ENCODE results near the gene FAT3. TPM values are rescaled to one million over a fixed set of nuclear protein-coding genes. Genes with fewer than 3 reads are reported as not detected.
A peak's percentile ranks its signal among the peaks of the same experiment; 100 is the strongest.

FAT3 gene
- total and polyA plus RNA-seq, 2 donors (not counting 1 experiment from before 2014, with no cell fraction given): 3.9 to 5.9 TPM

GRCh38 chr11:92206441-92206840, 18.2 kb upstream of the FAT3 start:
- no peaks in the 10 kb centered on the region for H3K9me3 ChIP-seq (ENCODE audit: control insufficient read depth, insufficient read depth, low read depth, low read length)
- no peaks in the 10 kb centered on the region for H3K27me3 ChIP-seq (ENCODE audit: control insufficient read depth, insufficient read depth, low read length)
- no peak for TF ChIP-seq CTCF (conservative IDR thresholded peaks at IDR 0.05 in 1 of 2, IDR thresholded peaks at IDR 0.05 in 1 of 2; ENCODE audit: low read depth in 1 of 2, low read length in 2 of 2)
- no peak for TF ChIP-seq EZH2 (IDR thresholded peaks at IDR 0.05; ENCODE audit: low read length, missing control alignments)
- no peak overlapping the region for H3K27ac ChIP-seq (ENCODE audit: insufficient read depth, low read length)
- H2AFZ ChIP-seq (ENCODE audit: low read length): no peak overlapping the region
- no peaks in the 10 kb centered on the region for H4K20me1 ChIP-seq (ENCODE audit: control insufficient read depth, extremely low read depth, insufficient read depth, low read length)
- H3K4me1 ChIP-seq (ENCODE audit: control insufficient read depth, extremely low read depth, insufficient read depth, low read length): no peaks in the 10 kb centered on the region
- no peaks in the 10 kb centered on the region for H3K36me3 ChIP-seq (ENCODE audit: control insufficient read depth, insufficient read depth, low read length)
- no peak overlapping the region for H3K9ac ChIP-seq (ENCODE audit: insufficient read depth, low read length)
- no peak for DNase-seq (ENCODE audit: low read depth in 2 of 2)
- no peak overlapping the region for H3K4me3 ChIP-seq (replicated peaks in 1 of 4; ENCODE audit: control extremely low read depth in 1 of 4, insufficient read depth in 1 of 4, low read depth in 3 of 4, low read length in 4 of 4)
- no peak overlapping the region for H3K4me2 ChIP-seq (ENCODE audit: extremely low read depth, insufficient read depth, low read length)
- no peaks in the 10 kb centered on the region for H3K79me2 ChIP-seq (ENCODE audit: control insufficient read depth, insufficient read depth, low read length)

DNA sequence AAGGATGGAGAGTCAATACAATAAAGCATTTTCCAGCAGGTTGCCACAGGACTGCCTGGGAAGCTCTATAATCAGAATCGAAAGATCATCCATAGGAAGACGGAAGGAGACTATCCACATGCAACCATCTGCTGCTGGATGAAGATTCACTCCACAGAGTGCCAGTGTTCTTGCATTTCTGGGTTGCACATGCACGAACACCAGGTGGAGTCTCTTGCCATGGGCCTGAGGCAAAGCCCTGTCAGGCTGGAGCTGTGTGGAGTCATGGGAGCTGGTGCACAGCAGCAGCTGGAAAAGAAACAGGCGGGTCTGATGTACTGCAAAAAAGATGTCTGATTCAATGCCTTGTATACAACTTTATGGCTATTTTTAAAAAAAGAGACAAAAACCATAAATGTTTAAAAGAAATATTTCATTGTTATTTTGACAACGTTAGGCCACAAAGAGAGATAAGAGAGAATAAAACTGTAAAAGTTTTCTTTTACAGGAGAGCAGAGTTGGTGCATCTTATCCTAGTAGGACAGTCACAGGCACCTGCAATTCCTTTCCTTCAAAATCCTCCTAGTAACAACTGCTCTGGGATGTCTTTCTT, 12.9 kb upstream of the FAT3 start:
- Histone ChIP-seq H3K79me2 (ENCODE audit: control insufficient read depth, insufficient read depth, low read length) (no peaks in the 10 kb centered on the region), H4K20me1 (ENCODE audit: control insufficient read depth, extremely low read depth, insufficient read depth, low read length) (no peaks in the 10 kb centered on the region), H3K4me2 (ENCODE audit: extremely low read depth, insufficient read depth, low read length) (no peak overlapping the region), H3K4me3 (replicated peaks in 1 of 4; ENCODE audit: control extremely low read depth in 1 of 4, insufficient read depth in 1 of 4, low read depth in 3 of 4, low read length in 4 of 4) (no peak overlapping the region), H3K27ac (ENCODE audit: insufficient read depth, low read length) (no peak overlapping the region), H3K36me3 (ENCODE audit: control insufficient read depth, insufficient read depth, low read length) (no peaks in the 10 kb centered on the region), H3K27me3 (ENCODE audit: control insufficient read depth, insufficient read depth, low read length) (no peaks in the 10 kb centered on the region), H3K4me1 (ENCODE audit: control insufficient read depth, extremely low read depth, insufficient read depth, low read length) (no peaks in the 10 kb centered on the region), H3K9ac (ENCODE audit: insufficient read depth, low read length) (no peak overlapping the region), H2AFZ (ENCODE audit: low read length) (no peak overlapping the region), H3K9me3 (ENCODE audit: control insufficient read depth, insufficient read depth, low read depth, low read length) (no peaks in the 10 kb centered on the region)
- DNase-seq (ENCODE audit: low read depth in 2 of 2): peak; percentile 31 to 39
- TF ChIP-seq CTCF (conservative IDR thresholded peaks at IDR 0.05 in 1 of 2, IDR thresholded peaks at IDR 0.05 in 1 of 2; ENCODE audit: low read depth in 1 of 2, low read length in 2 of 2) (peak; percentile 28 to 44), EZH2 (IDR thresholded peaks at IDR 0.05; ENCODE audit: low read length, missing control alignments) (no peak)

- Histone ChIP-seq H3K27me3 (ENCODE audit: control insufficient read depth, insufficient read depth, low read length) (no peaks in the 10 kb centered on the region), H2AFZ (ENCODE audit: low read length) (no peak overlapping the region), H3K9ac (ENCODE audit: insufficient read depth, low read length) (no peak overlapping the region), H3K9me3 (ENCODE audit: control insufficient read depth, insufficient read depth, low read depth, low read length) (no peaks in the 10 kb centered on the region), H3K79me2 (ENCODE audit: control insufficient read depth, insufficient read depth, low read length) (no peaks in the 10 kb centered on the region), H3K36me3 (ENCODE audit: control insufficient read depth, insufficient read depth, low read length) (no peaks in the 10 kb centered on the region), H3K4me2 (ENCODE audit: extremely low read depth, insufficient read depth, low read length) (no peak overlapping the region), H4K20me1 (ENCODE audit: control insufficient read depth, extremely low read depth, insufficient read depth, low read length) (no peaks in the 10 kb centered on the region), H3K4me1 (ENCODE audit: control insufficient read depth, extremely low read depth, insufficient read depth, low read length) (no peaks in the 10 kb centered on the region), H3K27ac (ENCODE audit: insufficient read depth, low read length) (no peak overlapping the region), H3K4me3 (replicated peaks in 1 of 4; ENCODE audit: control extremely low read depth in 1 of 4, insufficient read depth in 1 of 4, low read depth in 3 of 4, low read length in 4 of 4) (no peak overlapping the region)
- TF ChIP-seq CTCF (conservative IDR thresholded peaks at IDR 0.05 in 1 of 2, IDR thresholded peaks at IDR 0.05 in 1 of 2; ENCODE audit: low read depth in 1 of 2, low read length in 2 of 2) (no peak), EZH2 (IDR thresholded peaks at IDR 0.05; ENCODE audit: low read length, missing control alignments) (no peak)
- no peak for DNase-seq (ENCODE audit: low read depth in 2 of 2)
These were observed 12.1 kb upstream of the FAT3 start for GRCh38 chr11:92212530-92212929.

Measured in fibroblast of lung (primary cell).